SIG-M5 (cell line): ENCODE measurements around the gene MPC1.
"Not testable (repeated sequence)": the region's sequence is repeated elsewhere in the genome, so short reads cannot be mapped to it uniquely, and the experiment has no call there.

Source experiments
- DNase-seq: peaks from one replicate; lab custom pipeline; 2025; lab: John Stamatoyannopoulos, UW

MPC1 gene

GRCh38 chr6:166406197-166406596 is 23.5 kb upstream of the MPC1 start:
- DNase-seq, result no peak

GRCh38 chr6:166405386-166405785 is 22.6 kb upstream of the MPC1 start:
- no peak for DNase-seq

GRCh38 chr6:166402582-166403277 is 20.0 kb upstream of the MPC1 start:
- DNase-seq, result no peak

GRCh38 chr6:166400649-166401250 is 18.0 kb upstream of the MPC1 start:
- DNase-seq, result not testable (repeated sequence)

GRCh38 chr6:166400181-166400580 is 17.4 kb upstream of the MPC1 start:
- no peak for DNase-seq

GRCh38 chr6:166398348-166398747 is 15.6 kb upstream of the MPC1 start:
- DNase-seq, result no peak

- no peak for DNase-seq
Measured at GRCh38 chr6:166397849-166398248, 15.1 kb upstream of the MPC1 start.

- no peak for DNase-seq
Measured at GRCh38 chr6:166395778-166396177, 13.0 kb upstream of the MPC1 start.

- DNase-seq, result no peak
Measured at GRCh38 chr6:166395351-166395750, 12.6 kb upstream of the MPC1 start.

- no peak for DNase-seq
Measured at GRCh38 chr6:166394036-166394892, 11.5 kb upstream of the MPC1 start.

- DNase-seq, result no peak
Measured at GRCh38 chr6:166393535-166393823, 10.7 kb upstream of the MPC1 start.

- not testable (repeated sequence) for DNase-seq
Measured at GRCh38 chr6:166392755-166393534, 10.2 kb upstream of the MPC1 start.

GRCh38 chr6:166389119-166389518 is 6.4 kb upstream of the MPC1 start:
- no peak for DNase-seq

- DNase-seq, result no peak
Measured at GRCh38 chr6:166388290-166389004, 5.7 kb upstream of the MPC1 start.

- no peak for DNase-seq
Measured at GRCh38 chr6:166387642-166388289, 5.0 kb upstream of the MPC1 start.

- not testable (repeated sequence) for DNase-seq
Measured at GRCh38 chr6:166387098-166387497, 4.4 kb upstream of the MPC1 start.

- no peak for DNase-seq
Measured at GRCh38 chr6:166386111-166386510, 3.4 kb upstream of the MPC1 start.

GRCh38 chr6:166383802-166384363 is 1.1 kb upstream of the MPC1 start:
- DNase-seq, result not testable (repeated sequence)

GRCh38 chr6:166382500-166382932 is 224 bp downstream of the MPC1 start:
- DNase-seq, result no peak

- DNase-seq, result no peak
Measured at GRCh38 chr6:166381733-166382499, 824 bp downstream of the MPC1 start.
